ENCODE data around the gene SAXO1.
A peak's percentile ranks its signal among the peaks of the same experiment; 100 is the strongest.

The SAXO1 gene

GRCh38 chr9:18981476-18982261, 51.3 kb downstream of the SAXO1 start:
- H3K4me3 ChIP-seq (ENCODE audit: low read depth, low read length): no peak overlapping the region
- no peak for DNase-seq (ENCODE audit: low read depth, low spot score)
- TF ChIP-seq CTCF (IDR thresholded peaks at IDR 0.05; ENCODE audit: low read depth, low read length): no peak
- in situ Hi-C loops (cut with HindIII; ENCODE audit: low sequenced_read_pairs): no loop called here

GRCh38 chr9:18980189-18980588, 52.8 kb downstream of the SAXO1 start:
- DNase-seq (ENCODE audit: low read depth, low spot score): no peak
- in situ Hi-C loops (cut with HindIII; ENCODE audit: low sequenced_read_pairs): no loop called here

GRCh38 chr9:18979367-18979766, 53.6 kb downstream of the SAXO1 start:
- in situ Hi-C loops (cut with HindIII; ENCODE audit: low sequenced_read_pairs): no loop called here
- DNase-seq (ENCODE audit: low read depth, low spot score): peak; percentile 45
- no peak overlapping the region for H3K4me3 ChIP-seq (ENCODE audit: low read depth, low read length)
- TF ChIP-seq CTCF (IDR thresholded peaks at IDR 0.05; ENCODE audit: low read depth, low read length): no peak

More at GRCh38 chr9:18980189-18980588, 52.8 kb downstream of the SAXO1 start:
- no peak overlapping the region for H3K4me3 ChIP-seq (ENCODE audit: low read depth, low read length)
- no peak for TF ChIP-seq CTCF (IDR thresholded peaks at IDR 0.05; ENCODE audit: low read depth, low read length)

- no peak overlapping the region for H3K4me3 ChIP-seq (ENCODE audit: low read depth, low read length)
- no peak for DNase-seq (ENCODE audit: low read depth, low spot score)
- TF ChIP-seq CTCF (IDR thresholded peaks at IDR 0.05; ENCODE audit: low read depth, low read length): no peak
- in situ Hi-C loops (cut with HindIII; ENCODE audit: low sequenced_read_pairs): no loop called here
These were observed 54.8 kb downstream of the SAXO1 start for GRCh38 chr9:18978188-18978587.

GRCh38 chr9:18976709-18977531, 56.1 kb downstream of the SAXO1 start:
- peak; percentile 83 for DNase-seq (ENCODE audit: low read depth, low spot score)
- TF ChIP-seq CTCF (IDR thresholded peaks at IDR 0.05; ENCODE audit: low read depth, low read length): no peak
- no peak overlapping the region for H3K4me3 ChIP-seq (ENCODE audit: low read depth, low read length)
- in situ Hi-C loops (cut with HindIII; ENCODE audit: low sequenced_read_pairs): no loop called here

GRCh38 chr9:18976221-18976708, 56.7 kb downstream of the SAXO1 start:
- no peak overlapping the region for H3K4me3 ChIP-seq (ENCODE audit: low read depth, low read length)
- DNase-seq (ENCODE audit: low read depth, low spot score): no peak
- in situ Hi-C loops (cut with HindIII; ENCODE audit: low sequenced_read_pairs): no loop called here
- no peak for TF ChIP-seq CTCF (IDR thresholded peaks at IDR 0.05; ENCODE audit: low read depth, low read length)

Data from astrocyte of the spinal cord (primary cell).